GM12801 (cell line): Measurements from ENCODE around the gene PTGIR.

Source experiments
- CTCF ChIP-seq: IDR thresholded peaks from one replicate; pipeline ENCODE4 v1.5.1; 2011; ENCODE audit warnings: control low read depth; ENCODE audit not compliant: insufficient read length; ENCODE audit errors: extremely low read depth

PTGIR gene

GRCh38 chr19:46629546-46630025, 4.7 kb upstream of the PTGIR start:
- no peak for TF ChIP-seq CTCF

- no peak for TF ChIP-seq CTCF
These were observed 1.6 kb upstream of the PTGIR start for GRCh38 chr19:46626446-46626845.

GRCh38 chr19:46625731-46626130, 842 bp upstream of the PTGIR start:
- no peak for TF ChIP-seq CTCF

GRCh38 chr19:46623915-46624502, 880 bp downstream of the PTGIR start:
- TF ChIP-seq CTCF, result no peak

- TF ChIP-seq CTCF, result no peak
These were observed 2.8 kb downstream of the PTGIR start for GRCh38 chr19:46622118-46622446.

- no peak for TF ChIP-seq CTCF
These were observed 3.4 kb downstream of the PTGIR start for GRCh38 chr19:46621191-46622117.

GRCh38 chr19:46620716-46621115, 4.2 kb downstream of the PTGIR start:
- TF ChIP-seq CTCF, result no peak
